K562 (cell line): ENCODE results near the gene EVL. TPM values are rescaled to one million over a fixed set of nuclear protein-coding genes. Genes with fewer than 3 reads are reported as not detected.

Experiments used
- ATAC-seq: fragments of 200-7000 bp; cut with Tn5 transposase; 3 replicates; pipeline ENCODE4 v1.9.1; 2020; ENCODE audit warnings: moderate library complexity
- BruUV-seq: library from RNA; stranded (reverse); fragments of 400-500 nt; replicated peaks from 2 replicates; lab custom pipeline; 2021; lab: Mats Ljungman, UMichigan
- CTCF ChIA-PET: fragments of 300-600 bp; formaldehyde crosslinking; extraction: SDS; loops from one replicate; lab custom pipeline; 2021; ENCODE audit warnings: low intra/inter-chr PET ratio; lab: Yijun Ruan, JAX
- POLR2A ChIA-PET: fragments of 300-600, 350-650 bp; sonication (Branson Sonifier 250); formaldehyde crosslinking; extraction: SDS; loops from one replicate; lab custom pipeline; 2021; ENCODE audit warnings: antibody characterized with exemption, inconsistent platforms; lab: Yijun Ruan, JAX
- DNase-seq, 4 experiments: peaks; one replicate each; pipeline versions ENCODE4 v3.0.0 to v3.0.0-alpha.2; 2011 to 2018; ENCODE audit warnings: low spot score in 3 of 4, mixed read lengths in 3 of 4; ENCODE audit errors: extremely low read depth in 1 of 4
- FAIRE-seq: peaks from 2 replicates; lab custom pipeline; 2011; peaks lifted over from hg19 to GRCh38; lab: Jason Lieb, UNC
- H2AFZ ChIP-seq: 2 replicates; pipeline ENCODE4 v1.6.0; 2011; ENCODE audit warnings: low read depth, low read length, control low read depth, inconsistent platforms
- H3K27ac ChIP-seq: fragments of 200-600 bp; 3 replicates; pipeline ENCODE4 v1.8.0; 2011; ENCODE audit warnings: low read depth, mild to moderate bottlenecking, control low read depth, inconsistent platforms, low read length, moderate library complexity, mixed read lengths; ENCODE audit errors: extremely low read depth
- H3K27me3 ChIP-seq, 2 experiments: fragments of 300-600 bp in 1 of 2; 2 replicates in 1 of 2; 3 replicates in 1 of 2; pipeline versions ENCODE4 v1.6.0 to v1.8.0; 2011; ENCODE audit warnings: inconsistent platforms in 2 of 2, low read length in 2 of 2, mild to moderate bottlenecking in 1 of 2, mixed read lengths in 1 of 2, moderate library complexity in 1 of 2; ENCODE audit not compliant: control insufficient read depth in 2 of 2, insufficient read depth in 2 of 2
- H3K36me3 ChIP-seq: fragments of 300-600 bp; 3 replicates; pipeline ENCODE4 v1.8.0; 2011; ENCODE audit warnings: mild to moderate bottlenecking, low read length, inconsistent platforms; ENCODE audit not compliant: control insufficient read depth, insufficient read depth
- H3K4me1 ChIP-seq, 2 experiments: fragments of 200-600 bp in 1 of 2; replicated peaks in 1 of 2; 2 replicates in 1 of 2; 3 replicates in 1 of 2; pipeline versions ENCODE4 v1.5.1 to v1.8.0; 2011; ENCODE audit warnings: inconsistent platforms in 2 of 2, low read length in 2 of 2, mild to moderate bottlenecking in 1 of 2, mixed read lengths in 1 of 2, moderate library complexity in 1 of 2; ENCODE audit not compliant: control insufficient read depth in 2 of 2, insufficient read depth in 2 of 2
- H3K4me2 ChIP-seq: 2 replicates; pipeline ENCODE4 v1.6.1; 2011; ENCODE audit warnings: low read length, control low read depth, inconsistent platforms, mixed read lengths; ENCODE audit not compliant: insufficient read depth
- H3K4me3 ChIP-seq: fragments of 200-600 bp; sonication (generic), shearing (Covaris generic); 2 replicates; pipeline ENCODE4 v1.5.1; 2016; ENCODE audit warnings: control low read depth, inconsistent platforms
- H3K79me2 ChIP-seq: fragments of 200-600 bp; 3 replicates; pipeline ENCODE4 v1.8.0; 2011; ENCODE audit warnings: low read length, inconsistent platforms; ENCODE audit not compliant: control insufficient read depth, insufficient read depth
- H3K9ac ChIP-seq, 2 experiments: 2 replicates each; pipeline versions ENCODE4 v1.6.0 to v1.6.1; 2011; ENCODE audit warnings: low read depth in 2 of 2, low read length in 2 of 2, control low read depth in 1 of 2, inconsistent platforms in 1 of 2, mild to moderate bottlenecking in 1 of 2, mixed read lengths in 1 of 2; ENCODE audit not compliant: insufficient read depth in 1 of 2
- H3K9me1 ChIP-seq: one replicate; pipeline ENCODE4 v1.6.0; 2011; ENCODE audit warnings: inconsistent platforms, mild to moderate bottlenecking, low read length, moderate library complexity; ENCODE audit not compliant: control insufficient read depth, insufficient read depth
- H3K9me3 ChIP-seq: replicated peaks from 2 replicates; pipeline ENCODE4 v1.5.1; 2011; ENCODE audit warnings: low read depth, low read length, inconsistent platforms; ENCODE audit not compliant: control insufficient read depth, insufficient read depth
- H4K20me1 ChIP-seq: replicated peaks from 2 replicates; pipeline ENCODE4 v1.6.1; 2011; ENCODE audit warnings: low read length, inconsistent platforms, mixed read lengths; ENCODE audit not compliant: control insufficient read depth, insufficient read depth
- CCNT2 ChIP-seq: IDR thresholded peaks from 2 replicates; pipeline ENCODE4 v1.6.1; 2011; ENCODE audit warnings: borderline replicate concordance, low read depth, mild to moderate bottlenecking, moderate library complexity, mixed read lengths, low read length; ENCODE audit not compliant: insufficient read length; ENCODE audit errors: extremely low read depth
- ELK3 ChIP-seq: fragments of 450-650 bp; formaldehyde crosslinking; IDR thresholded peaks from 2 replicates; pipeline ENCODE4 v1.4.0; 2020; ENCODE audit warnings: mild to moderate bottlenecking
- EWSR1 ChIP-seq: fragments of 450-650 bp; IDR thresholded peaks from 2 replicates; pipeline ENCODE4 v1.6.1; 2018; ENCODE audit warnings: borderline replicate concordance, mild to moderate bottlenecking, low read depth, moderate library complexity; ENCODE audit not compliant: partially characterized antibody
- GTF2E2 ChIP-seq: fragments of 200-800 bp; sonication (Bioruptor generic); IDR thresholded peaks from 2 replicates; pipeline ENCODE4 v1.6.1; 2016; ENCODE audit warnings: missing genetic modification characterization, missing compliant biosample characterization
- MTA2 ChIP-seq: fragments of 450-650 bp; IDR thresholded peaks from 2 replicates; pipeline ENCODE4 v1.6.1; 2016; ENCODE audit warnings: low read depth
- PTTG1 ChIP-seq: fragments of 450-650 bp; IDR thresholded peaks from 2 replicates; pipeline ENCODE4 v1.6.1; 2016; ENCODE audit warnings: low read depth, mild to moderate bottlenecking, missing genetic modification characterization, missing compliant biosample characterization
- ZBTB40 ChIP-seq, 2 experiments: fragments of 450-650 bp in 1 of 2; sonication (generic) in 1 of 2; formaldehyde crosslinking in 1 of 2; IDR thresholded peaks; 2 replicates each; pipeline versions ENCODE4 v1.7.1 to v1.9.0; 2016 to 2022; ENCODE audit warnings: inconsistent platforms in 1 of 2, mild to moderate bottlenecking in 1 of 2, missing genetic modification reagents in 1 of 2
- ZNF57 ChIP-seq: fragments of 450-650 bp; formaldehyde crosslinking; IDR thresholded peaks from 2 replicates; pipeline ENCODE4 v1.4.0; 2020; ENCODE audit warnings: mild to moderate bottlenecking, moderate library complexity
- WGBS: fragments of 100-300 bp; shearing (Covaris generic); methylation state at CpG from one replicate; pipeline ENCODE4 v1.1.6; 2016; ENCODE audit warnings: low coverage, mixed read lengths; ENCODE audit not compliant: insufficient coverage; ENCODE audit errors: missing lambda C conversion rate; 5-methylcytosine and 5-hydroxymethylcytosine counted together
- in situ Hi-C: fragments of 300-500 bp; cut with MboI; formaldehyde crosslinking; loops from 4 replicates; pipeline ENCODE4 v1.15.0; 2018; ENCODE audit warnings: inconsistent platforms, mixed read lengths
- intact Hi-C: fragments of 100-400 bp; cut with micrococcal nuclease; formaldehyde crosslinking; loops from 2 replicates; pipeline ENCODE4 v1.14.2; 2022
- polyA plus RNA-seq, 8 experiments: library from polyadenylated mRNA; depleted of rRNA in 4 of 8; stranded (reverse) in 5 of 8; unstranded in 3 of 8; fragments of >200 nt; fragmentation: Nextera tagmentation in 2 of 8; fragmentation: Illumina TruSeq in 1 of 8; extraction: Ambion mirVana in 2 of 8; extraction: Trizol in 1 of 8; gene quantifications; 2 replicates each; pipeline versions ENCODE4 v1.2.1 to v1.2.3, GENCODE V29; 2011 to 2014; ENCODE audit warnings: inconsistent platforms in 1 of 8, missing spikeins in 1 of 8
- total RNA-seq, 7 experiments: library from RNA; depleted of rRNA in 6 of 7; stranded (reverse); fragments of >200 nt in 6 of 7; fragmentation: Illumina TruSeq in 2 of 7; extraction: Trizol in 2 of 7; gene quantifications; 2 replicates each; pipeline versions ENCODE4 v1.2.1 to v1.2.3, GENCODE V29; 2011 to 2021; ENCODE audit warnings: low replicate concordance in 1 of 7
- TF ChIP-seq, protein P1 (sequence below): fragments of 250-450 bp; sonication (Bioruptor Pico); IDR thresholded peaks from 2 replicates; pipeline ENCODE4 v1.8.0; 2022; ENCODE audit warnings: inconsistent platforms

Gene EVL
- total and polyA plus RNA-seq, 9 of the 15 experiments (the other 6 are each of a cell fraction or from before 2014, with no cell fraction given), result 2.9 to 43.4 (median 23.9) TPM

DNA sequence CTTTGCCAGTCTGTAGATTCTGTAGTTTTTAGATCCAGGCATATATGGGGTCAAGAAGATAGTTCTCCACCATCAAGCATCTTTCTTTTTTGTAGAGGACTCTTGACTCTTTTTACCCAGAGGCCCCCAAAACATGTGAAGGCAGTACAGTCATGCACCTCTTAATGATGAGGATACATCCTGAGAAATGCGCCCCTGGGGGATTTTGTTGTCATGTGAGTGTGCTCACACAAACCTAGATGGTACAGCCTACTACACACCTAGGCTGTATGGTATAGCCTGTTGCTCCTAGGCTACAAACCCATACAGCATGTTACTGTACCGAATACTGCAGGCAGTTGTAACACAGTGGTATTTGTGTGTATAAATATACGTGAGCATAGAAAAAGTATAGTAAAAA is 23.0 kb downstream of the EVL start:
- H3K9me1 ChIP-seq, result no peaks in the 10 kb centered on the region
- no peaks in the 10 kb centered on the region for H3K79me2 ChIP-seq
- no TSS peak for BruUV-seq
- no peak overlapping the region for H2AFZ ChIP-seq
- ChIA-PET CTCF (no interaction called here), POLR2A (no interaction called here)
- DNase-seq (no peak), ATAC-seq (no peak), FAIRE-seq (no peak)
- in situ Hi-C loops (no loop called here), intact Hi-C loops (no loop called here)
- H3K4me1 ChIP-seq, result no peaks in the 10 kb centered on the region; a peak in 1 of 5 replicates
- no peak overlapping the region for H3K27ac ChIP-seq
- no peak overlapping the region for H3K9ac ChIP-seq
- no peaks in the 10 kb centered on the region for H4K20me1 ChIP-seq
- H3K9me3 ChIP-seq, result no peaks in the 10 kb centered on the region
- no peaks in the 10 kb centered on the region for H3K27me3 ChIP-seq
- H3K4me2 ChIP-seq, result no peak overlapping the region
- H3K4me3 ChIP-seq, result no peak overlapping the region
- WGBS, result 91% methylated on average over 3 of the region's 3 CpGs
- H3K36me3 ChIP-seq, result peaks cover 16% of the 10 kb centered on the region; the same call in 1 of the 3 replicates
- TF ChIP-seq ELK3 (no peak), CCNT2 (no peak), ZNF57 (CRISPR knock-in tag) (no peak), PTTG1 (tag) (no peak), ZBTB40 (IDR thresholded peaks at IDR 0.05) (no peak), ZBTB40 (CRISPR knock-in tag; IDR thresholded peaks at IDR 0.05) (no peak), EWSR1 (no peak), MTA2 (no peak), GTF2E2 (tag) (no peak)
- TF ChIP-seq, protein P1, sequence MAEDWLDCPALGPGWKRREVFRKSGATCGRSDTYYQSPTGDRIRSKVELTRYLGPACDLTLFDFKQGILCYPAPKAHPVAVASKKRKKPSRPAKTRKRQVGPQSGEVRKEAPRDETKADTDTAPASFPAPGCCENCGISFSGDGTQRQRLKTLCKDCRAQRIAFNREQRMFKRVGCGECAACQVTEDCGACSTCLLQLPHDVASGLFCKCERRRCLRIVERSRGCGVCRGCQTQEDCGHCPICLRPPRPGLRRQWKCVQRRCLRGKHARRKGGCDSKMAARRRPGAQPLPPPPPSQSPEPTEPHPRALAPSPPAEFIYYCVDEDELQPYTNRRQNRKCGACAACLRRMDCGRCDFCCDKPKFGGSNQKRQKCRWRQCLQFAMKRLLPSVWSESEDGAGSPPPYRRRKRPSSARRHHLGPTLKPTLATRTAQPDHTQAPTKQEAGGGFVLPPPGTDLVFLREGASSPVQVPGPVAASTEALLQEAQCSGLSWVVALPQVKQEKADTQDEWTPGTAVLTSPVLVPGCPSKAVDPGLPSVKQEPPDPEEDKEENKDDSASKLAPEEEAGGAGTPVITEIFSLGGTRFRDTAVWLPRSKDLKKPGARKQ (CRISPR knock-in tag), result no peak
